ENCODE data around the gene SERINC5. TPM values are rescaled to one million over a fixed set of nuclear protein-coding genes. Genes with fewer than 3 reads are reported as not detected.

Gene SERINC5
- total and polyA plus RNA-seq, 3 experiments from 2014 or later, result 13.7 to 33.3 (median 32.9) TPM

DNA sequence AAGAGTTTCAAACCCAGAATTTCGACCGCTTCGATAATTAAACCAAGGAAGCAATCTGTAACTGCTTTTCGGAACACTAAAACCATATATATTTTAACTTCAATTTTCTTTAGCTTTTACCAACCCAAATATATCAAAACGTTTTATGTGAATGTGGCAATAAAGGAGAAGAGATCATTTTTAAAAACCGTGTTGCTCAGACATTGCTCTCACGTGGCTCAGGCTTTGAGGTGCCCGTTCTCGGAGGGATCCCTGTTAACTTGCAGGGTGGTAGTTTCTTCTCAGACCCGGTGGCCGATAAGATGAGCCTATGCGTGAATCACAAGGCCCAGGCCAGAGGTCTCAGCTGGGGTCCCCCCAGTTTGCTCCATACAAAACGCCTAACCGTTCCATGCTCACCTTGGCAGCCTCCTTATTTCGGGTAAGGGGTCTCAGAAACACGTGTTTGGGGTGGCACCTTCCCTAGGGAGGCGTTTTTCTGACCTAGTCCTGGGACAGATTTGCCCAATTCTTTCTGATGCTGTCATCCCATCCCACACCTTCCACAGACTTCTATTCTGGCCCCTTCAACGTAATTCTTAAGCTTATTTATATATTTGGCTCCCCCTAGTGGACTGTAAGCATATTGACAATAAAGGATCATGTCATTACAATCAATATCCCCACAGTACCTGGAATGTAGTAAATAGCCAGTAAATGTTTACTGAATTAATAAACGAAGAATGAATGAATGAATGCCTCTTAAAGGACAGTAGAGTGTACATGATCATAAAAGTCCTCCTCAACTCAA is 172.6 kb downstream of the SERINC5 start:
- H3K4me3 Mint-ChIP-seq, result peak overlapping the region; percentile 55 to 86 (median 75)
- no peaks in the 10 kb centered on the region for H3K9me3 Mint-ChIP-seq
- POLR2A ChIA-PET, result no interaction called here
- Histone ChIP-seq H3K27ac (ENCODE audit: low read depth, low read length) (no peak overlapping the region), H3K4me3 (ENCODE audit: low read length) (peak overlapping the region; percentile 42), H3K9me3 (ENCODE audit: low read length) (no peaks in the 10 kb centered on the region), H3K4me1 (ENCODE audit: insufficient read depth, low read length) (peaks cover 4% of the 10 kb centered on the region), H3K27me3 (ENCODE audit: insufficient read depth, low read length, poor library complexity, severe bottlenecking) (no peaks in the 10 kb centered on the region), H3K36me3 (ENCODE audit: insufficient read depth, low read length) (no peaks in the 10 kb centered on the region)
- peaks cover 0 to 21% (median 3%) of the 10 kb centered on the region in 3 donors for H3K36me3 Mint-ChIP-seq
- CTCF ChIA-PET, result interaction anchor here (0.6 to 3.5 kb wide), 33 partner anchors 9 to 1810 kb away, joined by 3 to 32 read pairs (median 3); no protein-coding TSS in a partner anchor
- no peaks in the 10 kb centered on the region for H3K27me3 Mint-ChIP-seq
- H3K27ac Mint-ChIP-seq, result peak overlapping the region; percentile 4 to 92 (median 60)
- peaks cover 9 to 15% (median 13%) of the 10 kb centered on the region in 3 donors for H3K4me1 Mint-ChIP-seq
- DNase-seq, result peak in 2 of 5 donors; percentile 51 to 57

DNA sequence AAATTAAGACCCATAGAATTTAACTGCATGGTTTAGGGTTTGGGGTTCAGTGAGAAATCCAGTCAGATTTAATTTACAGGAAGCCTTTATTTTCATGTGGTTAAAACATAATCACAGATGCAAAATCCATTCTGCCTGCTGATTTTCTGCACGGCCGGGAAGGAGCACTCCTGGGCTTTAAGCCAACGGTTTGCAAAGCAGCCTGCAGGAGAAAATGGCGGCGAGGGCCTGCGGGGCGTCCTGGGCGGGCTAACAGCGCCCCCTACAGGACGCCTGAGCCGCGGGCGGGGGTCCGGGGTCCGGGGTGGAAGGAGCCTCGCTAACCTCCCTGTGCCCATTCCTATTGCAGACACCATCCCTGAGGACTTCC is 173.1 kb downstream of the SERINC5 start:
- POLR2A ChIA-PET, result no interaction called here
- Mint-ChIP-seq H3K9me3 (no peaks in the 10 kb centered on the region), H3K36me3 (peaks cover 0 to 24% (median 3%) of the 10 kb centered on the region in 3 donors), H3K27ac (peak overlapping the region in 1 of 8 donors; percentile 88), H3K4me3 (peak overlapping the region in 6 of 7 donors; percentile 55 to 86 (median 72)), H3K27me3 (no peaks in the 10 kb centered on the region), H3K4me1 (peaks cover 9 to 15% (median 13%) of the 10 kb centered on the region in 3 donors)
- peaks cover 4% of the 10 kb centered on the region for H3K4me1 ChIP-seq (ENCODE audit: insufficient read depth, low read length)
- H3K36me3 ChIP-seq (ENCODE audit: insufficient read depth, low read length), result no peaks in the 10 kb centered on the region
- H3K27me3 ChIP-seq (ENCODE audit: insufficient read depth, low read length, poor library complexity, severe bottlenecking), result no peaks in the 10 kb centered on the region
- CTCF ChIA-PET, result interaction anchor here (0.6 to 3.5 kb wide), 22 partner anchors 8 to 1809 kb away, joined by 3 to 32 read pairs (median 3); no protein-coding TSS in a partner anchor
- H3K4me3 ChIP-seq (ENCODE audit: low read length), result peak overlapping the region; percentile 42
- DNase-seq, result peak; percentile 6 to 61 (median 39)
- H3K9me3 ChIP-seq (ENCODE audit: low read length), result no peaks in the 10 kb centered on the region
- no peak overlapping the region for H3K27ac ChIP-seq (ENCODE audit: low read depth, low read length)

DNA sequence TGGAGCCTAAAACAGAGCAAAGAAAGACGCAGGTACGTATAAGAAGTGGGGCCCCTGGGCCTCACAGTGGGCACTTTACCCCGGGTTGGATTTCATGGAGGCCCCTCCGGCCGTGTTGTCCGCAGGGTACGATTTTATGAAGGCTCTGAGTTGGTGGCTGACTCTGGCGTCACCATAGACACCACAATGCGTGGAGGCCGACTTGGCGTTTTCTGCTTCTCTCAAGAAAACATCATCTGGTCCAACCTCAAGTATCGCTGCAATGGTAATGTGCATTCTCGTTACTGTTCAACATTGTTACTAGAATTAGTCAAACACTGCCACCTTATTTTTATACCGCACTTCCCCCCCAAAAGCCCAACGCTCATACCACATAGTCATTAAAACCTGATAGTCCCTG is 173.6 kb downstream of the SERINC5 start:
- POLR2A ChIA-PET, result no interaction called here
- H3K27ac Mint-ChIP-seq, result no peak overlapping the region
- no peaks in the 10 kb centered on the region for H3K27me3 ChIP-seq (ENCODE audit: insufficient read depth, low read length, poor library complexity, severe bottlenecking)
- no peak for DNase-seq
- no peak overlapping the region for H3K4me3 ChIP-seq (ENCODE audit: low read length)
- H3K4me1 ChIP-seq (ENCODE audit: insufficient read depth, low read length), result peaks cover 4% of the 10 kb centered on the region
- peaks cover 9 to 15% (median 13%) of the 10 kb centered on the region in 3 donors for H3K4me1 Mint-ChIP-seq
- H3K27ac ChIP-seq (ENCODE audit: low read depth, low read length), result no peak overlapping the region
- peak overlapping the region in 5 of 7 donors; percentile 68 to 86 (median 75) for H3K4me3 Mint-ChIP-seq
- H3K27me3 Mint-ChIP-seq, result no peaks in the 10 kb centered on the region
- no peaks in the 10 kb centered on the region for H3K9me3 ChIP-seq (ENCODE audit: low read length)
- no peaks in the 10 kb centered on the region for H3K9me3 Mint-ChIP-seq
- peaks cover 0 to 27% (median 3%) of the 10 kb centered on the region in 3 donors for H3K36me3 Mint-ChIP-seq
- CTCF ChIA-PET, result interaction anchor here (1.3 kb wide), 1 partner anchor 11 kb away, joined by 4 read pairs; no protein-coding TSS in a partner anchor
- no peaks in the 10 kb centered on the region for H3K36me3 ChIP-seq (ENCODE audit: insufficient read depth, low read length)

DNA sequence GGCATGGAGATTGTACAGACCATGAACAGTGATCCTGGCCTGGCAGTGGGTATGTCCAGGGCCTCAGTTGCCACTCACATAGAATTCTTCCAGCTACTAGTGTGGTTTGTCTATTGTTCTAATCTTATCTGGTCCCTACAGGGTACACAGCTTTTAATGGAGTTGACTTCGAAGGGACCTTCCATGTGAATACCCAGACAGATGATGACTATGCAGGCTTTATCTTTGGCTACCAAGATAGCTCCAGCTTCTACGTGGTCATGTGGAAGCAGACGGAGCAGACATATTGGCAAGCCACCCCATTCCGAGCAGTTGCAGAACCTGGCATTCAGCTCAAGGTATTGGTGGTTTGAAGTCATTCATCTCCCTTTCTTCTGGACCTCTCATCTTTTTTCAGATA is 176.9 kb downstream of the SERINC5 start:
- peaks cover 4% of the 10 kb centered on the region for H3K4me1 ChIP-seq (ENCODE audit: insufficient read depth, low read length)
- Mint-ChIP-seq H3K9me3 (no peaks in the 10 kb centered on the region), H3K4me3 (no peak overlapping the region), H3K27me3 (no peaks in the 10 kb centered on the region), H3K27ac (peak overlapping the region in 1 of 8 donors; percentile 50), H3K36me3 (peaks cover 0 to 32% (median 3%) of the 10 kb centered on the region in 3 donors), H3K4me1 (peaks cover 9 to 15% (median 13%) of the 10 kb centered on the region in 3 donors)
- DNase-seq, result no peak
- H3K9me3 ChIP-seq (ENCODE audit: low read length), result no peaks in the 10 kb centered on the region
- H3K4me3 ChIP-seq (ENCODE audit: low read length), result no peak overlapping the region
- no peaks in the 10 kb centered on the region for H3K36me3 ChIP-seq (ENCODE audit: insufficient read depth, low read length)
- CTCF ChIA-PET, result interaction anchor here (0.5 to 1.2 kb wide), 4 partner anchors 12 to 1140 kb away, joined by 3 to 4 read pairs (median 4); no protein-coding TSS in a partner anchor
- H3K27me3 ChIP-seq (ENCODE audit: insufficient read depth, low read length, poor library complexity, severe bottlenecking), result no peaks in the 10 kb centered on the region
- POLR2A ChIA-PET, result no interaction called here
- H3K27ac ChIP-seq (ENCODE audit: low read depth, low read length), result no peak overlapping the region

- CTCF ChIA-PET, result no interaction called here
These were observed 178.7 kb downstream of the SERINC5 start for GRCh38 chr5:80077051-80077714.

DNA sequence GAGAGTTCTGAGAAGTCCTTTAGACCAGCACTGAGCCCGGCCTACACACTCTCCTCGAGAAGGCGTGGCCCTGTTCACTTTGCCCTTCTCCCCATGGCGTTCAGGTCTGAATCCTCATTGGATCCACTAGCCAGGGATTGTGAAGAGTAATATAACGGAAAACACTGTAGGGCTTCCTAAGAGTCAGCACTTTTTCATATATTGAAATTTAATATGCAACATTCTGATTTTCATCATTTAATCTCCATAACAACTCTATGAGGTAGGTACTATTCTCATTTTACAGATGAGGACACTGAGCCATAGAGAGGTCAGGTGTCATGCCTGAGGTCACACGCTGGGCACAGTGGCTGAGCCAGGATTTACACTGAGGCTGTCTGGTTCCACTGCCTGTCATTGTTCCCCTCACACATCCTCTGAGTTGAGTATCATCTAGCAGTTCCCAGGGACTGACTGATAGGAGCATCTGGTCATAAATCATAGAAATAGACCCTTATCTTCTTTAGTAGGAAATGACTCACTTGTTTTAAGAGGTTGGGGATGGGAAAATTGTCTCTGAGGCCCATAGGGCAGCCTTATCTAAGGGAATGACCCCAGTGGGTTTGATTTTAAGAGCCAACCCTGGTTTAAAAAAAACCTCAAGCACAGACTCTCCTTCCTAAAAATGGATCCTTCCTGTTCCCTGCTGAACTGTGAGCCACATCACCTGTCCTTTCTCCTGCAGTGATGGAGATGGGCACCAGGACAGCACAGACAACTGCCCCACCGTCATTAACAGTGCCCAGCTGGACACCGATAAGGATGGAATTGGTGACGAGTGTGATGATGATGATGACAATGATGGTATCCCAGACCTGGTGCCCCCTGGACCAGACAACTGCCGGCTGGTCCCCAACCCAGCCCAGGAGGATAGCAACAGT is 179.5 kb downstream of the SERINC5 start:
- no peaks in the 10 kb centered on the region for H3K9me3 ChIP-seq (ENCODE audit: low read length)
- H3K9me3 Mint-ChIP-seq, result no peaks in the 10 kb centered on the region
- H3K4me3 Mint-ChIP-seq, result no peak overlapping the region
- peaks cover 0 to 35% (median 7%) of the 10 kb centered on the region in 3 donors for H3K36me3 Mint-ChIP-seq
- H3K27me3 ChIP-seq (ENCODE audit: insufficient read depth, low read length, poor library complexity, severe bottlenecking), result no peaks in the 10 kb centered on the region
- H3K27ac Mint-ChIP-seq, result no peak overlapping the region
- no peaks in the 10 kb centered on the region for H3K36me3 ChIP-seq (ENCODE audit: insufficient read depth, low read length)
- no peak for DNase-seq
- ChIA-PET POLR2A (interaction anchor here (0.6 kb wide), 1 partner anchor 181 kb away, joined by 3 read pairs; no protein-coding TSS in a partner anchor), CTCF (no interaction called here)
- no peaks in the 10 kb centered on the region for H3K27me3 Mint-ChIP-seq
- H3K4me1 ChIP-seq (ENCODE audit: insufficient read depth, low read length), result no peaks in the 10 kb centered on the region
- H3K27ac ChIP-seq (ENCODE audit: low read depth, low read length), result no peak overlapping the region
- no peaks in the 10 kb centered on the region for H3K4me1 Mint-ChIP-seq
- no peak overlapping the region for H3K4me3 ChIP-seq (ENCODE audit: low read length)

More at GRCh38 chr5:80077051-80077714, 178.7 kb downstream of the SERINC5 start:
- Histone ChIP-seq H3K27me3 (ENCODE audit: insufficient read depth, low read length, poor library complexity, severe bottlenecking) (no peaks in the 10 kb centered on the region), H3K36me3 (ENCODE audit: insufficient read depth, low read length) (no peaks in the 10 kb centered on the region), H3K4me1 (ENCODE audit: insufficient read depth, low read length) (no peaks in the 10 kb centered on the region), H3K27ac (ENCODE audit: low read depth, low read length) (no peak overlapping the region), H3K4me3 (ENCODE audit: low read length) (no peak overlapping the region), H3K9me3 (ENCODE audit: low read length) (no peaks in the 10 kb centered on the region)
- Mint-ChIP-seq H3K27ac (no peak overlapping the region), H3K36me3 (peaks cover 0 to 32% (median 0%) of the 10 kb centered on the region in 3 donors), H3K4me3 (no peak overlapping the region), H3K27me3 (no peaks in the 10 kb centered on the region), H3K9me3 (no peaks in the 10 kb centered on the region), H3K4me1 (no peaks in the 10 kb centered on the region)
- DNase-seq, result no peak
- POLR2A ChIA-PET, result interaction anchor here (0.6 kb wide), 1 partner anchor 180 kb away, joined by 3 read pairs; no protein-coding TSS in a partner anchor

GRCh38 chr5:80072103-80073073 is 183.5 kb downstream of the SERINC5 start:
- H3K4me1 ChIP-seq (ENCODE audit: insufficient read depth, low read length), result no peaks in the 10 kb centered on the region
- no peak overlapping the region for H3K27ac ChIP-seq (ENCODE audit: low read depth, low read length)
- DNase-seq, result no peak
- Mint-ChIP-seq H3K27me3 (no peaks in the 10 kb centered on the region), H3K4me3 (no peak overlapping the region), H3K36me3 (peaks cover 0 to 17% (median 7%) of the 10 kb centered on the region in 3 donors), H3K4me1 (no peaks in the 10 kb centered on the region), H3K9me3 (no peaks in the 10 kb centered on the region), H3K27ac (no peak overlapping the region)
- POLR2A ChIA-PET, result no interaction called here
- CTCF ChIA-PET, result interaction anchor here (1.2 kb wide), 1 partner anchor 10 kb away, joined by 4 read pairs; no protein-coding TSS in a partner anchor
- no peaks in the 10 kb centered on the region for H3K27me3 ChIP-seq (ENCODE audit: insufficient read depth, low read length, poor library complexity, severe bottlenecking)
- H3K36me3 ChIP-seq (ENCODE audit: insufficient read depth, low read length), result no peaks in the 10 kb centered on the region
- no peak overlapping the region for H3K4me3 ChIP-seq (ENCODE audit: low read length)
- no peaks in the 10 kb centered on the region for H3K9me3 ChIP-seq (ENCODE audit: low read length)
